Epithelial cell of esophagus (primary cell): ENCODE measurements around the gene SHOC1.
"Not testable (repeated sequence)": the region's sequence is repeated elsewhere in the genome, so short reads cannot be mapped to it uniquely, and the experiment has no call there.

Experiments used
- DNase-seq: peaks from one replicate; pipeline ENCODE4 v3.0.0; 2010; ENCODE audit warnings: low read depth
- H3K4me3 ChIP-seq: 2 replicates; pipeline ENCODE4 v1.5.1; 2011; ENCODE audit warnings: mild to moderate bottlenecking, low read length, control low read depth
- CTCF ChIP-seq: IDR thresholded peaks from 2 replicates; pipeline ENCODE4 v1.5.1; 2011; ENCODE audit warnings: low read depth, mild to moderate bottlenecking, low read length, control low read depth, inconsistent platforms; ENCODE audit not compliant: insufficient read depth; ENCODE audit errors: missing control alignments

Gene SHOC1

GRCh38 chr9:111819360-111819759, 24.6 kb upstream of the SHOC1 start:
- DNase-seq: no peak
- no peak for TF ChIP-seq CTCF
- H3K4me3 ChIP-seq: no peak overlapping the region

GRCh38 chr9:111815285-111816070, 20.7 kb upstream of the SHOC1 start:
- DNase-seq: peak; percentile 50
- TF ChIP-seq CTCF: no peak
- no peak overlapping the region for H3K4me3 ChIP-seq

GRCh38 chr9:111812337-111812736, 17.6 kb upstream of the SHOC1 start:
- DNase-seq: no peak
- H3K4me3 ChIP-seq: no peak overlapping the region
- TF ChIP-seq CTCF: no peak

- no peak overlapping the region for H3K4me3 ChIP-seq
- no peak for TF ChIP-seq CTCF
- no peak for DNase-seq
Observed at GRCh38 chr9:111810908-111811307, 16.2 kb upstream of the SHOC1 start.

GRCh38 chr9:111810415-111810814, 15.7 kb upstream of the SHOC1 start:
- not testable (repeated sequence) for H3K4me3 ChIP-seq

GRCh38 chr9:111807197-111807596, 12.5 kb upstream of the SHOC1 start:
- H3K4me3 ChIP-seq: no peak overlapping the region

More at GRCh38 chr9:111810415-111810814, 15.7 kb upstream of the SHOC1 start:
- DNase-seq: peak; percentile 34

GRCh38 chr9:111806259-111806658, 11.5 kb upstream of the SHOC1 start:
- H3K4me3 ChIP-seq: no peak overlapping the region
- no peak for DNase-seq
- TF ChIP-seq CTCF: no peak

More at GRCh38 chr9:111807197-111807596, 12.5 kb upstream of the SHOC1 start:
- TF ChIP-seq CTCF: peak; percentile 20
- DNase-seq: peak; percentile 49
